IMR-90 (cell line): ENCODE results near the gene TEX14. TPM values are rescaled to one million over a fixed set of nuclear protein-coding genes. Genes with fewer than 3 reads are reported as not detected.

ENCODE experiments used
- ATAC-seq: fragments of 200-7000 bp; cut with Tn5 transposase; 2 replicates; pipeline ENCODE4 v1.9.1; 2020; ENCODE audit warnings: low read depth, mild to moderate bottlenecking, moderate library complexity
- BruUV-seq: library from RNA; stranded (reverse); fragments of 400-500 nt; replicated peaks from 2 replicates; lab custom pipeline; 2021; lab: Mats Ljungman, UMichigan
- CTCF ChIA-PET: fragments of 300-600 bp; formaldehyde crosslinking; extraction: SDS; loops from one replicate; lab custom pipeline; 2021; ENCODE audit warnings: antibody characterized with exemption; lab: Yijun Ruan, JAX
- POLR2A ChIA-PET: fragments of 300-600 bp; sonication (Branson Sonifier 250); formaldehyde crosslinking; loops from one replicate; lab custom pipeline; 2022; ENCODE audit warnings: antibody characterized with exemption; ENCODE audit not compliant: unreplicated experiment; lab: Charles Lee
- DNase-seq: peaks from one replicate; pipeline ENCODE4 v3.0.0; 2013
- H2AFZ ChIP-seq: replicated peaks from 2 replicates; pipeline ENCODE3; 2013; ENCODE audit warnings: low read length, mild to moderate bottlenecking; ENCODE audit not compliant: poor library complexity
- H2AK5ac ChIP-seq: 2 replicates; pipeline ENCODE4 v1.6.1; 2013; ENCODE audit warnings: low read depth, low read length, inconsistent platforms
- H2AK9ac ChIP-seq: replicated peaks from 2 replicates; pipeline ENCODE3; 2013; ENCODE audit warnings: mild to moderate bottlenecking, low read depth, low read length, moderate library complexity; ENCODE audit not compliant: poor library complexity
- H2BK120ac ChIP-seq: 2 replicates; pipeline ENCODE4 v1.6.1; 2013; ENCODE audit warnings: low read depth, low read length, inconsistent platforms
- H2BK15ac ChIP-seq: 3 replicates; pipeline ENCODE4 v1.6.1; 2013; ENCODE audit warnings: low read depth, low read length, inconsistent platforms
- H2BK20ac ChIP-seq: 2 replicates; pipeline ENCODE4 v1.6.1; 2013; ENCODE audit warnings: low read depth, mild to moderate bottlenecking, inconsistent platforms, low read length, moderate library complexity
- H2BK5ac ChIP-seq: 2 replicates; pipeline ENCODE4 v1.6.1; 2013; ENCODE audit warnings: mild to moderate bottlenecking, low read depth, low read length, inconsistent platforms; ENCODE audit not compliant: poor library complexity, severe bottlenecking
- H3K14ac ChIP-seq: replicated peaks from 2 replicates; pipeline ENCODE4 v1.6.1; 2013; ENCODE audit warnings: low read depth, low read length, inconsistent platforms
- H3K18ac ChIP-seq: 2 replicates; pipeline ENCODE4 v1.6.1; 2013; ENCODE audit warnings: low read depth, low read length, control low read depth
- H3K23ac ChIP-seq: 2 replicates; pipeline ENCODE4 v1.6.1; 2013; ENCODE audit warnings: low read depth, low read length, inconsistent platforms
- H3K27ac ChIP-seq: 2 replicates; pipeline ENCODE4 v1.5.1; 2013; ENCODE audit warnings: mild to moderate bottlenecking, control low read depth, low read length; ENCODE audit not compliant: insufficient read depth
- H3K27me3 ChIP-seq: 2 replicates; pipeline ENCODE4 v1.6.1; 2013; ENCODE audit warnings: low read length; ENCODE audit not compliant: control insufficient read depth, insufficient read depth
- H3K36me3 ChIP-seq: 2 replicates; pipeline ENCODE4 v1.6.1; 2013; ENCODE audit warnings: low read length, mixed read lengths; ENCODE audit not compliant: control insufficient read depth, insufficient read depth
- H3K4ac ChIP-seq: 2 replicates; pipeline ENCODE4 v1.6.1; 2013; ENCODE audit warnings: low read depth, low read length, inconsistent platforms
- H3K4me1 ChIP-seq: 2 replicates; pipeline ENCODE4 v1.6.1; 2013; ENCODE audit warnings: low read length, mixed read lengths; ENCODE audit not compliant: control insufficient read depth, insufficient read depth
- H3K4me2 ChIP-seq: 2 replicates; pipeline ENCODE4 v1.6.1; 2013; ENCODE audit warnings: low read depth, mild to moderate bottlenecking, control low read depth, low read length, moderate library complexity
- H3K4me3 ChIP-seq: 2 replicates; pipeline ENCODE4 v1.5.1; 2013; ENCODE audit warnings: low read depth, mild to moderate bottlenecking, control low read depth, low read length, moderate library complexity; ENCODE audit not compliant: insufficient read depth
- H3K56ac ChIP-seq: 2 replicates; pipeline ENCODE4 v1.6.1; 2013; ENCODE audit warnings: low read length, inconsistent platforms; ENCODE audit not compliant: insufficient read depth; ENCODE audit errors: extremely low read depth
- H3K79me1 ChIP-seq, 2 experiments: 2 replicates each; pipeline ENCODE4 v1.6.1; 2013; ENCODE audit warnings: low read length in 2 of 2, inconsistent platforms in 1 of 2, low read depth in 1 of 2
- H3K9ac ChIP-seq: 2 replicates; pipeline ENCODE4 v1.6.1; 2013; ENCODE audit warnings: low read depth, low read length, control low read depth
- H3K9me1 ChIP-seq: 2 replicates; pipeline ENCODE4 v1.6.1; 2013; ENCODE audit warnings: low read length, inconsistent platforms; ENCODE audit not compliant: insufficient read depth
- H3K9me3 ChIP-seq: 2 replicates; pipeline ENCODE4 v1.6.1; 2013; ENCODE audit warnings: low read length; ENCODE audit not compliant: control insufficient read depth, insufficient read depth
- H4K20me1 ChIP-seq: 2 replicates; pipeline ENCODE4 v1.6.1; 2013; ENCODE audit warnings: low read length, inconsistent platforms; ENCODE audit not compliant: insufficient read depth
- H4K5ac ChIP-seq: 2 replicates; pipeline ENCODE4 v1.6.1; 2013; ENCODE audit warnings: mild to moderate bottlenecking, low read depth, low read length, control low read depth
- H4K8ac ChIP-seq, 2 experiments: 2 replicates each; pipeline ENCODE4 v1.6.1; 2013; ENCODE audit warnings: low read depth in 2 of 2, low read length in 2 of 2, control low read depth in 1 of 2, inconsistent platforms in 1 of 2
- H4K91ac ChIP-seq: 2 replicates; pipeline ENCODE4 v1.6.1; 2013; ENCODE audit warnings: low read depth, low read length, inconsistent platforms; ENCODE audit not compliant: insufficient read depth
- BHLHE40 ChIP-seq: fragments of 150-350 bp; IDR thresholded peaks from 2 replicates; pipeline ENCODE4 v1.6.1; 2016; ENCODE audit warnings: mild to moderate bottlenecking, low read depth, low read length
- CEBPB ChIP-seq: IDR thresholded peaks from 2 replicates; pipeline ENCODE4 v1.6.1; 2012; ENCODE audit warnings: low read depth, low read length, improper control_type of control experiment
- CHD1 ChIP-seq: IDR thresholded peaks from 2 replicates; pipeline ENCODE4 v1.6.1; 2012; ENCODE audit warnings: low read depth, low read length, improper control_type of control experiment
- MAFK ChIP-seq: IDR thresholded peaks from 2 replicates; pipeline ENCODE4 v1.6.1; 2012; ENCODE audit warnings: low read depth, low read length, improper control_type of control experiment
- MAZ ChIP-seq: IDR thresholded peaks from 2 replicates; pipeline ENCODE4 v1.6.1; 2012; ENCODE audit warnings: low read depth, mild to moderate bottlenecking, low read length, improper control_type of control experiment, moderate library complexity, borderline replicate concordance
- MXI1 ChIP-seq: IDR thresholded peaks from 2 replicates; pipeline ENCODE4 v1.6.1; 2012; ENCODE audit warnings: low read depth, mild to moderate bottlenecking, low read length, moderate library complexity, borderline replicate concordance
- POLR2A ChIP-seq: IDR thresholded peaks from 2 replicates; pipeline ENCODE4 v1.6.1; 2012; ENCODE audit warnings: mild to moderate bottlenecking, low read depth, low read length
- RCOR1 ChIP-seq: IDR thresholded peaks from 2 replicates; pipeline ENCODE4 v1.6.1; 2012; ENCODE audit warnings: mild to moderate bottlenecking, low read length, improper control_type of control experiment; ENCODE audit not compliant: insufficient replicate concordance
- RFX5 ChIP-seq: IDR thresholded peaks from 2 replicates; pipeline ENCODE4 v1.8.0; 2012; ENCODE audit warnings: low read depth, mild to moderate bottlenecking, low read length, moderate library complexity
- USF2 ChIP-seq: fragments of 150-350 bp; IDR thresholded peaks from 2 replicates; pipeline ENCODE4 v1.6.1; 2017; ENCODE audit warnings: mild to moderate bottlenecking, antibody characterized with exemption, low read length, low read depth
- WGBS, 2 experiments: methylation state at CpG; one replicate each; pipeline versions ENCODE4 v1.1.5 to v1.1.7; 2013; ENCODE audit warnings: missing lambda C conversion rate in 2 of 2; ENCODE audit not compliant: insufficient read length in 1 of 2; ENCODE audit errors: extremely low coverage in 2 of 2; 5-methylcytosine and 5-hydroxymethylcytosine counted together
- dilution Hi-C: fragments of 300-500 bp; cut with HindIII; formaldehyde crosslinking; loops from one replicate; pipeline ENCODE4 v1.14.3; 2018; ENCODE audit warnings: low sequenced_read_pairs; ENCODE audit not compliant: unreplicated experiment
- in situ Hi-C: fragments of 300-500 bp; cut with MboI; formaldehyde crosslinking; loops from 3 replicates; pipeline ENCODE4 v1.14.3; 2019; ENCODE audit warnings: low sequenced_read_pairs, inconsistent platforms, mixed read lengths
- intact Hi-C: fragments of 100-400 bp; cut with micrococcal nuclease; formaldehyde crosslinking; loops from 2 replicates; pipeline ENCODE4 v1.10.0; 2022
- polyA plus RNA-seq, 3 experiments: library from polyadenylated mRNA; depleted of rRNA; stranded (reverse); fragments of >200 nt; gene quantifications; 2 replicates each; pipeline ENCODE4 v1.2.3, GENCODE V29; 2012; ENCODE audit warnings: low replicate concordance in 1 of 3
- total RNA-seq: library from RNA; depleted of rRNA; stranded (reverse); fragments of >200 nt; gene quantifications from 2 replicates; pipeline ENCODE4 v1.2.3, GENCODE V29; 2012
- TF ChIP-seq, protein P1 (sequence below): fragments of 150-350 bp; IDR thresholded peaks from 2 replicates; pipeline ENCODE4 v1.6.1; 2016; ENCODE audit warnings: low read depth, mild to moderate bottlenecking, low read length, moderate library complexity, borderline replicate concordance
- TF ChIP-seq, protein P2 (sequence below): conservative IDR thresholded peaks from 2 replicates; pipeline ENCODE4 v1.5.1; 2012; ENCODE audit warnings: mild to moderate bottlenecking, low read depth, low read length, improper control_type of control experiment

The TEX14 gene
- total and polyA plus RNA-seq, 2 of the 4 experiments (the other 2 are of a cell fraction), result not detected

DNA sequence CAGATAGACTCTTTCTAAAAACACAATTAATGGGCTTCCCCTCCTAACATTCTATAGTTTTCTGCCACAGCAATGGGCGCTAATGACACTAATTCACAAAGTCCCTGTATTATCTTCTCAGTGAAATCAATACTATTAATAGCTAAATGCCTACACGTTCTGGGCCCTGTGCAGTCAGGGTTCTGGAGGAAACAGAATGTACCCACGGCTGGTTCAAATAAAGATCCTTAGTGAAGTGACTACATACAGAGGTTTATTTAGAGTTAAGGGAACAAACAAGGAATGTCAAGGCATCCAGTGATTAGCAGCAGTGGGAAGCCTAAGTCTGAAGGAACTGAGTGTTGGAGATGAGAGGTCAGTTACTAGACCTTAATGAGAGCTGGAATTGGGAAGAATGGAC lies 133.9 kb downstream of the TEX14 start:
- no peak overlapping the region for H4K5ac ChIP-seq
- no peaks in the 10 kb centered on the region for H3K79me1 ChIP-seq
- H3K56ac ChIP-seq, result no peak overlapping the region
- no CpG with 5 or more reads among the region's 3 CpGs for WGBS, 2 experiments
- no peak overlapping the region for H2AK5ac ChIP-seq
- no peak overlapping the region for H2AFZ ChIP-seq
- no peaks in the 10 kb centered on the region for H4K20me1 ChIP-seq
- H3K9me1 ChIP-seq, result no peaks in the 10 kb centered on the region
- H3K27ac ChIP-seq, result no peak overlapping the region
- H3K36me3 ChIP-seq, result no peaks in the 10 kb centered on the region
- no peak overlapping the region for H2BK5ac ChIP-seq
- dilution Hi-C loops (no loop called here), in situ Hi-C loops (no loop called here), intact Hi-C loops (no loop called here)
- no peak for DNase-seq
- H4K8ac ChIP-seq, result no peak overlapping the region
- no peak overlapping the region for H3K4me3 ChIP-seq
- H2BK120ac ChIP-seq, result no peak overlapping the region
- ChIA-PET CTCF (no interaction called here), POLR2A (no interaction called here)
- H3K14ac ChIP-seq, result no peak overlapping the region
- no peak overlapping the region for H2BK15ac ChIP-seq
- H3K4me2 ChIP-seq, result no peak overlapping the region
- no peak overlapping the region for H2BK20ac ChIP-seq
- no peak overlapping the region for H3K23ac ChIP-seq
- H3K4me1 ChIP-seq, result no peaks in the 10 kb centered on the region
- TF ChIP-seq USF2 (no peak), RCOR1 (no peak), CEBPB (no peak), CHD1 (no peak), POLR2A (no peak), MAZ (no peak), RFX5 (no peak), MXI1 (no peak), BHLHE40 (no peak), MAFK (no peak)
- TF ChIP-seq, protein P1, sequence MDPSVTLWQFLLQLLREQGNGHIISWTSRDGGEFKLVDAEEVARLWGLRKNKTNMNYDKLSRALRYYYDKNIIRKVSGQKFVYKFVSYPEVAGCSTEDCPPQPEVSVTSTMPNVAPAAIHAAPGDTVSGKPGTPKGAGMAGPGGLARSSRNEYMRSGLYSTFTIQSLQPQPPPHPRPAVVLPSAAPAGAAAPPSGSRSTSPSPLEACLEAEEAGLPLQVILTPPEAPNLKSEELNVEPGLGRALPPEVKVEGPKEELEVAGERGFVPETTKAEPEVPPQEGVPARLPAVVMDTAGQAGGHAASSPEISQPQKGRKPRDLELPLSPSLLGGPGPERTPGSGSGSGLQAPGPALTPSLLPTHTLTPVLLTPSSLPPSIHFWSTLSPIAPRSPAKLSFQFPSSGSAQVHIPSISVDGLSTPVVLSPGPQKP, result no peak
- TF ChIP-seq, protein P2, sequence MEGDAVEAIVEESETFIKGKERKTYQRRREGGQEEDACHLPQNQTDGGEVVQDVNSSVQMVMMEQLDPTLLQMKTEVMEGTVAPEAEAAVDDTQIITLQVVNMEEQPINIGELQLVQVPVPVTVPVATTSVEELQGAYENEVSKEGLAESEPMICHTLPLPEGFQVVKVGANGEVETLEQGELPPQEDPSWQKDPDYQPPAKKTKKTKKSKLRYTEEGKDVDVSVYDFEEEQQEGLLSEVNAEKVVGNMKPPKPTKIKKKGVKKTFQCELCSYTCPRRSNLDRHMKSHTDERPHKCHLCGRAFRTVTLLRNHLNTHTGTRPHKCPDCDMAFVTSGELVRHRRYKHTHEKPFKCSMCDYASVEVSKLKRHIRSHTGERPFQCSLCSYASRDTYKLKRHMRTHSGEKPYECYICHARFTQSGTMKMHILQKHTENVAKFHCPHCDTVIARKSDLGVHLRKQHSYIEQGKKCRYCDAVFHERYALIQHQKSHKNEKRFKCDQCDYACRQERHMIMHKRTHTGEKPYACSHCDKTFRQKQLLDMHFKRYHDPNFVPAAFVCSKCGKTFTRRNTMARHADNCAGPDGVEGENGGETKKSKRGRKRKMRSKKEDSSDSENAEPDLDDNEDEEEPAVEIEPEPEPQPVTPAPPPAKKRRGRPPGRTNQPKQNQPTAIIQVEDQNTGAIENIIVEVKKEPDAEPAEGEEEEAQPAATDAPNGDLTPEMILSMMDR, result no peak
- no TSS peak for BruUV-seq
- peaks cover 12% of the 10 kb centered on the region for H3K27me3 ChIP-seq
- no peak overlapping the region for H3K4ac ChIP-seq
- no peaks in the 10 kb centered on the region for H3K9me3 ChIP-seq
- H2AK9ac ChIP-seq, result no peak overlapping the region
- no peak overlapping the region for H3K18ac ChIP-seq
- no peak for ATAC-seq
- no peak overlapping the region for H4K91ac ChIP-seq
- no peak overlapping the region for H3K9ac ChIP-seq
